ENCODE results near the gene TLE7. TPM values are rescaled to one million over a fixed set of nuclear protein-coding genes. Genes with fewer than 3 reads are reported as not detected.

TLE7 gene
- total and polyA plus RNA-seq, 2 of the 8 experiments (the other 6 are each of a cell fraction or from before 2014, with no cell fraction given): 0.03 TPM; not detected in 1

DNA sequence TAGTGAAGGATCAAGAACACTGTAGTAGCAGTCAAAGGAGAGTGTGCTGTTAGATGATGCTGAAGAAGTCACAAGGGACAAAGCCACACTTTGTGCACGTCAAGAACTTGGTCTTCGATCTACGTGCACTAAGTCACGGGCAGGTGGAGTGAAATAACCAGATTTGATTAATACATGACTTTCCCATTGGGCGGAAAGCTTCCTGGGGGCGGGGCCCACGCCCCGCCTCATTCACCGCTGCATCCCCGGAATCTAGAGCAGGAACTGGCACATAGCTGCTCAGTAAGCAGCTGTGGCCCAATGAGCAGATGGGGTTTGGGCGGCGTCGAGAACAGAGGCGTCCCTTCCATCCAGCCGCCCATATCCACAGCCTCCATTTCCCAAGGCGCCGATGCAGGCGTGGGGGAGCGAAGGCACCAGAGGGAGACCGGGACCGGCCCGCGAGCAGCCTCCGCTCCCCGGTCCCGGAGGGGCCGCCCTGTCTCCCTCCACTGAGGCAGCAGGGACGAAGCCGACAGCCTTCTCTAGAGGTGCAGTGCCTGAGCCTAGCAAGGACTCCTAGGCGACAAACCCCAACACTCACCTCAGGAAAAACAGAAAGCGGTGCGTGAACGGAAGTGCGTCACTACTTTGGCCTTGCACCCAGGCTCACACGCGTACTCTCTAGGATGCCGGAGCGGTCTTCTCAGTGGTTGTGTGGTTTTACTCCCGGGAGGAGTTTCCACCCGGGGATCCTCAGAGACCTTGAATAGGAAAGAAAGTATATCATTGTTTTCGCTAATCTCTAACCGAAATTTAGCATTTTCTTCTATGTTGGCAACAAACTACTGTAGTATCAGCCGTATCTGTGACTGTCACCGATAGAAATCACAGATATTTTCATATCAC lies 42.4 kb upstream of the TLE7 start:
- no peak overlapping the region for H3K23ac ChIP-seq (ENCODE audit: insufficient read length)
- H3K27me3 ChIP-seq (replicated peaks in 1 of 4; ENCODE audit: control insufficient read depth in 3 of 4, extremely low read depth in 1 of 4, insufficient read depth in 3 of 4, low read length in 3 of 4): no peaks in the 10 kb centered on the region
- ChIA-PET POLR2A (ENCODE audit: partially characterized antibody) (interaction anchor here (1.0 to 2.6 kb wide), 7 partner anchors 10 to 55 kb away, joined by 3 to 54 read pairs (median 4); partner anchors contain the start of gene ZNF23), CTCF (ENCODE audit: partially characterized antibody) (interaction anchor here (1.0 to 7.6 kb wide), 12 partner anchors 10 to 126 kb away, joined by 3 to 68 read pairs (median 5); partner anchors contain the start of gene ZNF23)
- H2AK5ac ChIP-seq (ENCODE audit: low read depth, low read length): no peak overlapping the region
- no peaks in the 10 kb centered on the region for H3K79me1 ChIP-seq (ENCODE audit: low read depth, low read length)
- H2BK12ac ChIP-seq (ENCODE audit: low read depth, low read length): no peak overlapping the region
- no peak overlapping the region for H2BK120ac ChIP-seq (replicated peaks; ENCODE audit: low read depth, low read length)
- peak overlapping the region; percentile 84; the same call in 1 of the 2 replicates for H4K8ac ChIP-seq (ENCODE audit: extremely low read depth, insufficient read depth, low read length)
- no peak overlapping the region for H3K4ac ChIP-seq (replicated peaks; ENCODE audit: insufficient read length, low read depth, low read length)
- H3K79me2 ChIP-seq (ENCODE audit: control insufficient read depth in 1 of 2, insufficient read depth in 2 of 2, low read length in 2 of 2): no peaks in the 10 kb centered on the region
- peak overlapping the region; percentile 97 for H3K27ac ChIP-seq (ENCODE audit: low read depth, low read length)
- H4K91ac ChIP-seq (replicated peaks; ENCODE audit: insufficient read length, low read length): no peak overlapping the region
- no peak overlapping the region for H2BK15ac ChIP-seq (ENCODE audit: low read length)
- H3K4me1 ChIP-seq (replicated peaks in 1 of 4; ENCODE audit: control insufficient read depth in 3 of 4, insufficient read depth in 4 of 4, low read length in 3 of 4): no peaks in the 10 kb centered on the region
- H3K4me2 ChIP-seq (ENCODE audit: insufficient read depth in 1 of 2, low read depth in 2 of 2, low read length in 2 of 2): peak overlapping the region; percentile 84 to 86
- no peaks in the 10 kb centered on the region for H3K36me3 ChIP-seq (ENCODE audit: control insufficient read depth in 2 of 4, insufficient read depth in 4 of 4, low read length in 3 of 4)
- H3K18ac ChIP-seq (ENCODE audit: extremely low read depth, low read length): 0 out of 2 replicates have a peak overlapping the region, but pooled peaks have one; percentile 49
- FAIRE-seq: peak; percentile 66
- DNase-seq (ENCODE audit: low read depth in 1 of 2, low spot score in 2 of 2): peak in 1 of 2 experiments; percentile 78
- peak overlapping the region; percentile 28 for H3K56ac ChIP-seq (replicated peaks; ENCODE audit: insufficient read length, low read depth, low read length)
- no peak overlapping the region for H2BK20ac ChIP-seq (ENCODE audit: low read length)
- no peaks in the 10 kb centered on the region for H3K9me3 ChIP-seq (ENCODE audit: insufficient read depth in 2 of 2, low read depth in 1 of 2, low read length in 1 of 2)
- peaks cover 2% of the 10 kb centered on the region; the same call in 1 of the 2 replicates for H3K23me2 ChIP-seq (ENCODE audit: low read depth, low read length)
- no peaks in the 10 kb centered on the region for H4K20me1 ChIP-seq (replicated peaks in 1 of 2; ENCODE audit: control insufficient read depth in 1 of 2, insufficient read depth in 2 of 2, low read length in 2 of 2)
- H4K5ac ChIP-seq (ENCODE audit: insufficient read length, low read depth, low read length): peak overlapping the region; percentile 63
- 3% methylated on average over 44 of the region's 44 CpGs; no CpG with 5 or more reads in 1 of the 2 experiments for WGBS, 2 experiments (ENCODE audit: extremely low coverage in 1 of 2, insufficient coverage in 1 of 2, insufficient read length in 1 of 2, insufficient replicate concordance in 2 of 2, low coverage in 1 of 2, low lambda C conversion rate in 2 of 2, missing lambda C conversion rate in 1 of 2)
- H3K4me3 ChIP-seq (ENCODE audit: extremely low read depth in 1 of 4, insufficient read depth in 2 of 4, low read depth in 3 of 4, low read length in 4 of 4): peak overlapping the region; percentile 53 to 82 (median 80)
- peak overlapping the region; percentile 71 to 86 (median 85) for H3K9ac ChIP-seq (replicated peaks in 1 of 4; ENCODE audit: extremely low read depth in 1 of 4, low read depth in 3 of 4, low read length in 3 of 4)
- H2AFZ ChIP-seq (ENCODE audit: low read length): peak overlapping the region; percentile 98
- no peak overlapping the region for H3K14ac ChIP-seq (ENCODE audit: insufficient read length)
- H2BK5ac ChIP-seq (ENCODE audit: low read depth, low read length): peak overlapping the region; percentile 71; the same call in 1 of the 2 replicates
- TF ChIP-seq, protein P1, sequence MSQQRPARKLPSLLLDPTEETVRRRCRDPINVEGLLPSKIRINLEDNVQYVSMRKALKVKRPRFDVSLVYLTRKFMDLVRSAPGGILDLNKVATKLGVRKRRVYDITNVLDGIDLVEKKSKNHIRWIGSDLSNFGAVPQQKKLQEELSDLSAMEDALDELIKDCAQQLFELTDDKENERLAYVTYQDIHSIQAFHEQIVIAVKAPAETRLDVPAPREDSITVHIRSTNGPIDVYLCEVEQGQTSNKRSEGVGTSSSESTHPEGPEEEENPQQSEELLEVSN (IDR thresholded peaks at IDR 0.05): peak; percentile 59; the same call in 1 of the 2 replicates
- TF ChIP-seq SAP30 (IDR thresholded peaks at IDR 0.05; ENCODE audit: insufficient read depth, insufficient replicate concordance, low read length) (no peak), RAD21 (IDR thresholded peaks at IDR 0.05 in 1 of 2, conservative IDR thresholded peaks at IDR 0.05 in 1 of 2; ENCODE audit: low read depth in 2 of 2, low read length in 2 of 2) (no peak; a peak in 1 of 4 replicates), KDM1A (IDR thresholded peaks at IDR 0.05; ENCODE audit: borderline replicate concordance, low read length) (no peak), TCF12 (IDR thresholded peaks at IDR 0.05; ENCODE audit: low read depth, low read length) (no peak), TAF1 (IDR thresholded peaks at IDR 0.05; ENCODE audit: low read depth, low read length) (peak; percentile 92), CBX5 (IDR thresholded peaks at IDR 0.05; ENCODE audit: low read depth, low read length) (no peak), RXRA (IDR thresholded peaks at IDR 0.05; ENCODE audit: insufficient read depth, low read depth, low read length) (no peak), RNF2 (IDR thresholded peaks at IDR 0.05; ENCODE audit: borderline replicate concordance, low read depth, low read length, missing control alignments, poor library complexity, severe bottlenecking) (no peak)
